ENCODE results near the gene VPS18.

DNA sequence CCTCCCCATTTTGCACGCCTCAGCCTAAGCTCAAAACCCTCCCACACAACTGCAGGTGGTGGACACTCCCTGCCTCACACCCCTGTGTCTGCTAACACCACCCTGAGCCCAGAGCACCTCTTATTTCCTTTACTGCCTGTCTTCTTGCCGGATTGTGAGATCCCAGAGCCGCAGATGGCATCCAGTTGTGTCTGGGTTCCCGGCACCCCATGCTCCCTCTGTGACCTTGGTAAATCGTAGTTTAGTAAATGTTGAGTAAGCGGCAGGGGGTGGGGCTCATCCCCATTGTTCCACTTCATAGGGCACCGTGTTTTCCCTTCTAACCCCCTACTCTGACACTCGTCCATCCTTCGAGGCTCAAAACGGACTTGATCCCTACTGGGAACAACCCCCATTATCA lies 35.5 kb upstream of the VPS18 start:
- TF ChIP-seq POLR2A (IDR thresholded peaks at IDR 0.05; ENCODE audit: borderline replicate concordance, extremely low read depth, insufficient read depth, insufficient read length) (no peak), SP1 (IDR thresholded peaks at IDR 0.05; ENCODE audit: low read depth) (no peak), YY1 (IDR thresholded peaks at IDR 0.05; ENCODE audit: extremely low read depth, insufficient replicate concordance, low read depth, low read length) (no peak), EGR1 (IDR thresholded peaks at IDR 0.05; ENCODE audit: low read depth) (no peak), POLR2AphosphoS5 (IDR thresholded peaks at IDR 0.05; ENCODE audit: low read depth, low read length) (no peak), EZH2phosphoT487 (IDR thresholded peaks at IDR 0.05; ENCODE audit: borderline replicate concordance) (no peak), FOSL1 (IDR thresholded peaks at IDR 0.05; ENCODE audit: low read depth) (no peak), EZH2 (IDR thresholded peaks at IDR 0.05) (no peak), CEBPB (IDR thresholded peaks at IDR 0.05; ENCODE audit: low read depth) (no peak), RAD21 (IDR thresholded peaks at IDR 0.05; ENCODE audit: low read depth) (no peak), JUND (IDR thresholded peaks at IDR 0.05) (no peak), ELF1 (IDR thresholded peaks at IDR 0.05; ENCODE audit: borderline replicate concordance, low read depth) (no peak)
- TF ChIP-seq, protein P1, sequence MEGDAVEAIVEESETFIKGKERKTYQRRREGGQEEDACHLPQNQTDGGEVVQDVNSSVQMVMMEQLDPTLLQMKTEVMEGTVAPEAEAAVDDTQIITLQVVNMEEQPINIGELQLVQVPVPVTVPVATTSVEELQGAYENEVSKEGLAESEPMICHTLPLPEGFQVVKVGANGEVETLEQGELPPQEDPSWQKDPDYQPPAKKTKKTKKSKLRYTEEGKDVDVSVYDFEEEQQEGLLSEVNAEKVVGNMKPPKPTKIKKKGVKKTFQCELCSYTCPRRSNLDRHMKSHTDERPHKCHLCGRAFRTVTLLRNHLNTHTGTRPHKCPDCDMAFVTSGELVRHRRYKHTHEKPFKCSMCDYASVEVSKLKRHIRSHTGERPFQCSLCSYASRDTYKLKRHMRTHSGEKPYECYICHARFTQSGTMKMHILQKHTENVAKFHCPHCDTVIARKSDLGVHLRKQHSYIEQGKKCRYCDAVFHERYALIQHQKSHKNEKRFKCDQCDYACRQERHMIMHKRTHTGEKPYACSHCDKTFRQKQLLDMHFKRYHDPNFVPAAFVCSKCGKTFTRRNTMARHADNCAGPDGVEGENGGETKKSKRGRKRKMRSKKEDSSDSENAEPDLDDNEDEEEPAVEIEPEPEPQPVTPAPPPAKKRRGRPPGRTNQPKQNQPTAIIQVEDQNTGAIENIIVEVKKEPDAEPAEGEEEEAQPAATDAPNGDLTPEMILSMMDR (IDR thresholded peaks at IDR 0.05 in 2 of 3, conservative IDR thresholded peaks at IDR 0.05 in 1 of 3; ENCODE audit: borderline replicate concordance in 1 of 3, insufficient read depth in 1 of 3, low read depth in 2 of 3, low read length in 2 of 3): no peak
- TF ChIP-seq, protein P2, sequence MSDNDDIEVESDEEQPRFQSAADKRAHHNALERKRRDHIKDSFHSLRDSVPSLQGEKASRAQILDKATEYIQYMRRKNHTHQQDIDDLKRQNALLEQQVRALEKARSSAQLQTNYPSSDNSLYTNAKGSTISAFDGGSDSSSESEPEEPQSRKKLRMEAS (IDR thresholded peaks at IDR 0.05): no peak

Measured in HCT116 (cell line).